DOHH2 (cell line): ENCODE data around the gene TYRO3.

ENCODE experiments used
- EZH2phosphoT487 ChIP-seq: fragments of 200-600 bp; sonication (generic); IDR thresholded peaks from 2 replicates; pipeline ENCODE4 v1.6.1; 2017; ENCODE audit warnings: borderline replicate concordance, mild to moderate bottlenecking, antibody characterized with exemption, low read length, moderate library complexity, mixed read lengths
- TF ChIP-seq, protein P1 (sequence below): fragments of 200-600 bp; sonication (generic); IDR thresholded peaks from one replicate; pipeline ENCODE4 v1.5.1; 2014; ENCODE audit warnings: antibody characterized with exemption, mild to moderate bottlenecking, low read depth, low read length; ENCODE audit not compliant: poor library complexity, severe bottlenecking

DNA sequence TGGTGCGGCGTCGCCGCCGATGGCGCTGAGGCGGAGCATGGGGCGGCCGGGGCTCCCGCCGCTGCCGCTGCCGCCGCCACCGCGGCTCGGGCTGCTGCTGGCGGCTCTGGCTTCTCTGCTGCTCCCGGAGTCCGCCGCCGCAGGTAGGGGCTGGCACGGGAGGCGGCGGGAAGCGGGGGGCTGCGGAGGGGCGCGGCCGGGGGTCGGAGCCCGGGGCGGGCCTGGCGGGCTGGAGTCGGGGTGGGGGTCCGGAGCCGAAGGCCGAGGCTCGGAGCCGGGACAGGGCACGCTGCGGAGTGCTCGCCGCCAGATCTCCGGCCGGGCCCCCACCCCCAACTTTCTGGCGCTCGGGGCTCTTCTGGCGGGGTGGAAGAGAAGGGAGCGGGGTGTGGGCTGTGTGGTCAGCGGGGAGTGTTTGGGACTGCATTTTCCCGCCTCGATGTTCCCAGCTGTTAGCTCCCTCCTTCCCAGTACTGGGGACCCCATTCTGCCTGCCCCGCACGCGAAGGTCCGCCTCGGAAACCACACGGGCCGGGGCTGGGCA is 299 bp downstream of the TYRO3 start:
- TF ChIP-seq, protein P1, sequence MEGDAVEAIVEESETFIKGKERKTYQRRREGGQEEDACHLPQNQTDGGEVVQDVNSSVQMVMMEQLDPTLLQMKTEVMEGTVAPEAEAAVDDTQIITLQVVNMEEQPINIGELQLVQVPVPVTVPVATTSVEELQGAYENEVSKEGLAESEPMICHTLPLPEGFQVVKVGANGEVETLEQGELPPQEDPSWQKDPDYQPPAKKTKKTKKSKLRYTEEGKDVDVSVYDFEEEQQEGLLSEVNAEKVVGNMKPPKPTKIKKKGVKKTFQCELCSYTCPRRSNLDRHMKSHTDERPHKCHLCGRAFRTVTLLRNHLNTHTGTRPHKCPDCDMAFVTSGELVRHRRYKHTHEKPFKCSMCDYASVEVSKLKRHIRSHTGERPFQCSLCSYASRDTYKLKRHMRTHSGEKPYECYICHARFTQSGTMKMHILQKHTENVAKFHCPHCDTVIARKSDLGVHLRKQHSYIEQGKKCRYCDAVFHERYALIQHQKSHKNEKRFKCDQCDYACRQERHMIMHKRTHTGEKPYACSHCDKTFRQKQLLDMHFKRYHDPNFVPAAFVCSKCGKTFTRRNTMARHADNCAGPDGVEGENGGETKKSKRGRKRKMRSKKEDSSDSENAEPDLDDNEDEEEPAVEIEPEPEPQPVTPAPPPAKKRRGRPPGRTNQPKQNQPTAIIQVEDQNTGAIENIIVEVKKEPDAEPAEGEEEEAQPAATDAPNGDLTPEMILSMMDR, result no peak
- TF ChIP-seq EZH2phosphoT487, result peak; percentile 77; the same call in 1 of the 2 replicates
